Neural progenitor cell (in vitro differentiated cells): ENCODE measurements around the gene GPA33. TPM values are rescaled to one million over a fixed set of nuclear protein-coding genes. Genes with fewer than 3 reads are reported as not detected.

Experiments
- small RNA-seq: library from RNA; depleted of rRNA; stranded (forward); fragments of <200 nt; gene quantifications from one replicate; pipeline ENCODE3, GENCODE V24; 2015
- total RNA-seq: library from RNA; depleted of rRNA; stranded (reverse); fragments of >200 nt; gene quantifications from 2 replicates; pipeline ENCODE4 v1.2.3, GENCODE V29; 2015; ENCODE audit warnings: low replicate concordance

GPA33 gene
- total RNA-seq, 1 donor from 2014 or later: 0.52 TPM

Small RNA genes lying within 50 kb of the gene (small RNA-seq; reads per million reads assigned to genes)
- 0.36 reads per million, percentile 38 among the genes with 10 or more reads in this experiment for gene RNA5SP65

Other genes with a start within 250 kb of the GPA33 start
- gene TADA1, start 214.1 kb downstream of the GPA33 start, total RNA-seq: 38.3 and 54.4 TPM in 2 replicates
- gene ILDR2, start 114.8 kb downstream of the GPA33 start, total RNA-seq: 34.3 and 42.1 TPM in 2 replicates
- 1.2 TPM in 1 of 2 replicates, not detected in the other for gene MAEL, start 101.1 kb downstream of the GPA33 start, total RNA-seq
- 0.06 and 0.59 TPM in 2 replicates for gene STYXL2, start 3.7 kb upstream of the GPA33 start, total RNA-seq
- gene POU2F1, start 130.5 kb upstream of the GPA33 start, total RNA-seq: 48.1 and 68.0 TPM in 2 replicates